Measurements from ENCODE around the gene TMPRSS4.

Gene TMPRSS4

DNA sequence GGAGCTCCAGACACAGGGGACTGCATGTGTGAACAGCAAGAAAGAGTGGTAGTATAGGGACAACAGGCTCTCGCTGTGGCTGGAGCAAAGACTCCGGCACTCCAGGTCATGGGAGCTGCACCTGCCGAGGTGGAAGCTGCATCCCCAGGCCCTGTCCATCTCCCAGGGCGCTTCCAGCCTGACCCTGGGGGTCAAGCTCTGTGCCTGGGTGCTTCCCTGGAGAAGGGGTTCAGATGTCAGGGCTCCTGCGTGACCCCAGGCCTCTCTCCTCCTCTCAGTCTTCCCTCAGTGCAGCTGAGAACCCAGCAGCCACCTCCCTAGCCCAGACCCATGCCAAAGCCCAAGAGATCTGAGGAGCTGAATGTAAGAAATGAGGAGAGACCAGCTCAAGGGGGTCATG, 3.4 kb downstream of the TMPRSS4 start:
- no peak for DNase-seq

DNA sequence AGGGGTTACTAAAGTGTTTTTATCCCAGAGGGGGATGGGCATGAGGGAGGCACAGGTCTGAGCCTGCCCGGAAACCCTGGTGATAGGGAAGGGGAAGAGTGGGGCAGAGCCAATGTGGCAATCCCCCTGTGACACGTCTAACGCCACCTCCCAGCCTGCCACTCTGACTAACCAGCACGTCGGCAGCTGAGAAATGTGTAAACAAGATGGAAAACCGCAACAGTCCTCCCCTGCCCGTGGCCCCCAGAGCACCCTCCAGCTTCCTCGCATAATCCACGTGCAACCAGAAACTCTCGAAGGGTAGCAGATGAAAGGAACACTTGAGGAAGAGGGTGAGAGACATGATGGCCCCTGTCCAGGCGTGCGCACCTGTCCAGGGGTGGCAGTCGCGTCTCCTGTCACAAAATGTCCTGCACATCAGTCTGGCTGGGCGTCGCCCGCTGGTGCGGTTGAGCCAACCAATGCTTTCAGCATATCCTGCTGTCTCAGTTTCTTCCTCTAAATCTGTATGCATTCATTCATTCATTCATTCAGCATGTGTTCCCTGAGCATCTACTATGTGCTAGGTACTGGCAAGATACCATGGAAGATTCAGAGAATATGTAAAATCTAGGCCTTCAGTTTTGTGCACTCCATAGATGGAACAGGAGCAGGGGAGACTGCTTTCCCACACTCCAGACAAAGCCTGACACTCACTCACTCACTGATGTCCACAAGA, 4.5 kb downstream of the TMPRSS4 start:
- peak; percentile 81 for DNase-seq

DNA sequence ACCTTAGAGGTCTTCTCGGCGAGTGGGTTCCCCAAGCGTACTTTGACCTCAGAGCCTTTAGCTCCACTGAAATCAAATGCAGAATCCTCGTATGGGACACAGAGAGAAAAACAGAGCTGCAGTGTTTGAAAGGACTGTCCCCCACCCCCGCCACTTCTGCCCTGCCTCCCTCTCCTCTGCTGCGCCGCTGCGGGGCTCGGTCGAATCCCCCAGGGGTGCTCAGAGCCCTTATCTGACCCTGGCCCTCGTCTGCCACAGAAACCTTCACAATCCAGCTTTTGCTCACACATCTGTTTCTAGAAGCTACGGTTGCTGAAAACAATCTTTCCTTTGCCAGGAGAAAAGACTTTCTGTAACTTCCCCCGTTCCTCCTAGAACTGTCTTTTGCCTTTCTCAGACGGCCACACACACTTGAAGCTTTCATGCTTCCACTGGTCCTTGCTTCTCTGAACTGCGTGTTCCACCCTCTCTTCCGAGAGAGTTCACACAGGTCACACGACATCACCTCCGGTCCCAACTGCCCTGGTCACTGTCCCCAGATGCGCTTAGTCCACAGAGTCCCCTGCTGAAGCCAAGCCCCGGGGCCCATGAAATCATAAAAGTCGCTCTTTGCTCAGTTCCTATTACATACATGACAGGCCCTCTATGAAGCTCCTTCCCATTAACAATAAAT, 6.1 kb downstream of the TMPRSS4 start:
- DNase-seq: no peak

DNA sequence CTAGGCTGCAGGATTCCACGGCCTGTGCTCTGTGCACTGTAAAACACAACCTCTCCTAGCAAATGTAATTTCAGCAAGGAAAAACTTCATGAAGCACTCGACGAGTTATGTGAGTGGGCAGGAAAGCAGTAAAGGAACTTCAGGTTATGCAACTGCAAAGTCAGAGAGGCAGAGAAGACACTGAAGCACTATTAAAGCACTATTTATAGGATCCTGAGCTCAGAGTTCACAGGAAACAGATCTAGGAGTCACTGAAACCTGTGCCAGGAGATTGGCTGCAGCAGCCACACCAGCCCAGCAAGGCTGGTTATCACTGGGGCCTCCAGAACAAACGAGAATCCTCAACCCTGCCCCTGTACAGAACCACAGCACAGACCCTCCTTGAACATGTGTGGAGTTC, 7.4 kb downstream of the TMPRSS4 start:
- DNase-seq: peak; percentile 90

DNA sequence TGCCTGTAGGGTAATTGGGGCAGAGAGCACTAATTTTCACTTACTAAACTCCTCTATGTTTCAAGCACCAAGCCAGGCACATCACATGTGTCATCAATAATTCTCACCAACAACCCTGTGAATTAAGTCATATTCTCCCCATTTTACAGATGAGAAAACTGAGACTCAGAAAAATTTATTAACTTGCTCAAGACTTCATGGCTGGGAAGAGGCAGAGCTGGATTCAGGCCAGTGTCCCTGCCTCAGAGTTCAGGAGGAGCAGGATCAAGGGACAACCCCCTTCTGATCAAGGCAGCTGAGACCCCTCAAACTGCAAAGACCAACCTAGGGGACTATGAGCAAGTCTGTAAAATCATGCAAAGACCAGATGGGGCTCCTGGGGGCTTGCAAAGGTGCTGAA, 7.8 kb downstream of the TMPRSS4 start:
- no peak for DNase-seq

DNA sequence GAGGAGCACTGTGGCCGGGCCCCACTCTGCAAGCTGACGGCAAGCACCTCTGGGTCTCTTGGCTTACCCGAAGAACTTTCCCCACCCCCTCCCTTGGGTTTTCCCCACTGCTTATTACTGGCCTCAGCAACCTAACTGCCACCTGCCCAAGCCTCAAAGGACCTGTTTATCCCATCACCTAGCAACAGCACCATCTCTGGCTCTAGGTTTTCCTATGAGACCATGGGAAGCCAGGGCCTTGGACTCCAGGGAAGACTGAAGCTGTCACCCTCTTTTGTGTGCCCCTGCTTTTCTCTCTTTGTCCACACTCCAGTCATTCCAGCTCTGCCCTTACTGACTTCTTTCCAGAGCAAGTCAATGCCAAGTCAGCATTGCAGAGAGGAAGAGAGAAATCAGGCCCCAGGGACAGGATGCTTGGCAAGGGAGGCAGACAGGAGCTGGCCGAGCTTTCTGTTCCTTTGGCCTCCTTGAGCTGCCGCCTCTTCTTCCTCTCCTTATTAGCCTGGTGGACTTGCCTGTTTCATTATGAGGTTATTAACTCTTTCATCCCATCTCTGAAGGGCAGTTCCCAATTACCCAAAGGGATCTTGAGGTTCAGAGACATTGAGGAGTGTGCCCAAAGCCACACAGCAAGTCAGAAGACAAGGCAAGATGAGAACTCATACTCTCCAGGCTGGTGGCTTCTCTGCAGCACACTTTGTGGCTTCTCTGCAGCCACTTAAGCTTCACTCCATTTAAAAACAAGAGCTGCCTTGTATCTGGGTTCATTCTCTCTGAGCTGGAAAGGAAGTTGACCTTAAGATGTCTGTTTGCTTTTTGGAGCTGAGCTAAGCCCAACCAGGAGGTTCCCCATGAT, 10.3 kb downstream of the TMPRSS4 start, which contains the start of gene SMIM35:
Gene SMIM35, minus strand, starts transcription at position 51 of the 856 bp plus-strand sequence. CDS start 206 bp downstream, outside the sequence.
- no peak for DNase-seq

DNA sequence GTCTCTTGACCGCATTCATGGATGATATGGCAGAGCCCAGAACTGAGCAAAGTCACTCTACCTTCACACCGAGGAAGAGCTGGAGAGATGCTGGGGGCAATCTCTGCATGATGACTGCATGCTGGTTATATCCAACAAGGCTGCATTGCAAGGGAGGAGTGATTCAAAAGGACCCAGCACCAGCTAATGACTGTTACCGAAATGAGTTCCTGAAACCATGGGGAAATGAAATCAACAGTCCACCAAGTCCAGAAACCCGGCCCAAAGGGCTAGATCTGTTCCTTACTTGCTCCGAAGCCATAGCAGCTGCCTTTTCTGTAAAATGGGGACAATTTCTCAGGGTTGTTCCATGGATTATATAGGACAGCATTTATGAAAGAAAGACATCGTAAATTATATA, 11.1 kb downstream of the TMPRSS4 start:
- peak; percentile 28 for DNase-seq

DNA sequence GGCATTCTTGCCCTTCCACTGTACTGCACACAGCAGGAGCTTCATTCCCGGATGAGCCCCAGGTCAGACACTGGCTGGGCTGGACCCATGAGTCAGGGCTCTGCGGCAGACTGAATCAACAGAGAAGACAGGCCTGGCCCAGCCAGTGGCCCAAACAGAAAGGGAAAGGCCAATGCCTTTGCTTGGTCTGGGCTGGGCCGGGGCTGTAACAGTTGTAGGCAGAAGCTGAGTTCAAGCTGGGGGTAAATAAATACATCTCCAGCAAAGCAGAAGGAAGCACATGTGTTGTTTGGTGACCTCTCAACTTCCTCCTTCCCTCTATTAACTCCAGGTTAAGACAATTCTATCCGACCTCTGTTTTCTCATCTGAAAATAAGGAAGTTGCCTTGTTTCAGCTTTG, 11.7 kb downstream of the TMPRSS4 start:
- DNase-seq: peak; percentile 96

DNA sequence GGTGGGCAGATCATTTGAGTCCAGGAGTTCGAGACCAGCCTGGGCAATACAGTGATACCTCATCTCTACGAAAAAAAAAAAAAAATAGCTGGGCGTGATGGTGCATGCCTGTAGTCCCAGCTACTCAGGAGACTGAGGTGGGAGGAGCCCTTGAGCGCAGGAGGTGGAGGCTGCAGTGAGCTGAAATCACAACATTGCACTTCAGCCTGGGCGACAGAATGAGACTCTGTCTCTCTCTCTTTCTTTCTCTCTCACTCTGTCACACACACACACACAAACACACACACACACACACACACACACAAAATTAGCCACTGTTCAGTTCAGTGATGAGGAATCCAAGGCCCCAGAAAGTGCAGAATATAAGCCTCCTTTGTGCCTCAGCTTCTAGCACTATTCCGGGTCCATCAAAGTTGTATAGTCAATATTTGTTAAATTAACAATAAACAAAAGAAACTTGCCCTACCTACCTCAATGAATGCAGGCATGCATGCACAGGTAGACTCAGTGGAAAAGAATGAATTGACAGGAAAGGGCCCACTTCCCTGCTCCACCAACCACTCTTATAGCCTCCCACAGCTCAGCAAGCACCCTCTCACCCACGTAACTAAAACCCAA, 13.8 kb downstream of the TMPRSS4 start:
- no peak for DNase-seq

DNA sequence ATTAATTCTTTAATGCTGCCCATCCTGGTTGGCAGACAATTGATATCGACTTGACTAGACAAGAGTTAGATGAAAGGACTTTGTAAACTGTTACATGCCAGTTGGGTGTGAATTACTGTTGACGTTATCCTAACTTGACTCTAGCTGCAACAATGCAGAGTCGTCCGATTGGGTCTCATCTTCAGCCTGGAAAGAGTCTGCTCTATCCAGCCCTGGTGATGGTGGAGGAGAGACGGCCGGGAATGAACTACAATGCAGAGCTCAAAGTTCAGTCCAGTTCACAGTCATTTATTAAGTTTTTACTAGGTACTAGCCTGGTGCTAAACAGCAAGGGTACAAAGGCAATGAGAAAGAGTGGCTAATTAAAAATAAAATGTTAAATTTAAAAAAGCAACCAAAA, 14.8 kb downstream of the TMPRSS4 start:
- DNase-seq: no peak

DNA sequence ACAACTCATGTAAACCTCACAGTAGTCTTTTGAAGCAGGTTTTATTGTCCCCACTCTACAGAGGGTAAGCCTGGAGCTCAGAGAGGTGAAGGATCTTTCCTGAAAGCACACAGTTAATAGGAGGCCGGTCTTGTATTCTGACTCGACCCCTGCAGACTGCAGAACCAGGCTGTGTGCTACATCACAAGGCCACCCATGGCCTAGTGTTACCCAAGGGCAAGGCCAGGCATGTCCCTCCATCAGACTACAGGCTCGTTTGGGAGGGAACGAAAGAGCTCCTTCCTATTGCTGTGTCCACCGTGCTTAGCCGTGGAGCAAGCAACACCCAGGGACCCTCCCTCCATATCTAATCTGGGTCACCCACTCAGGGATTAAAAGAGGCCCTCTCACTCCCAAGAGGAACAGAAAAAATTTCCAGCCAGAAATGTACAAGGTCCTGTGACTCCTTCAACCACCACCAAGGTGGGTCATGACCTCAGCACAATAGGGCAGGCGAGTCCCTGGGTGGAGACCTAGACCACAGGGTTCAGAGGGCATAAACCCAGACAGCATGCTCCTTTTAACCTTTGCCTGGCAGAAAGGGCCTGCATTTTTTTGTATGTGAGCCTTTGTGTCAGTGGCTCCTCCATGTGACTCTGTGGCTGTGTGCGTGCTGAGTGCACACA, 16.2 kb downstream of the TMPRSS4 start:
- DNase-seq: no peak

DNA sequence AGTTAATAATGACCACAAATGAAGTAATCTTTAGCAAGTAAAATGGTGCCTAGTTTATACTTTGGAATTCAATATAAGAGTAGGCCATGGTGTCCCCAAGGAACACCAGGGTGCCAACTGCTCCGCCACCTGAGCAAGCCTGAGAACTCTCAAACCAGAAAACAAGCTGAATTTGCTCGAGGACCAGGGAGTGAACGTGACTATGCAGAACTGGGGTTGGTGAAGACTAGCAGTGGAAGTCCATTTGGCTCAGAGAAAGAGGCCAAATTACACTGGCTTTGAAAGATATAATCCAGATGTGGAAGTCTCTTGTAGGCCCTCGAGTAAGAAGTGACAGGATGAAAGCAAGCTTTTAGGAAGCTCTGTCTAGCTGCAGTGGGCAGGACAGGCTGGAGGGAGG, 18.6 kb downstream of the TMPRSS4 start:
- DNase-seq: no peak

DNA sequence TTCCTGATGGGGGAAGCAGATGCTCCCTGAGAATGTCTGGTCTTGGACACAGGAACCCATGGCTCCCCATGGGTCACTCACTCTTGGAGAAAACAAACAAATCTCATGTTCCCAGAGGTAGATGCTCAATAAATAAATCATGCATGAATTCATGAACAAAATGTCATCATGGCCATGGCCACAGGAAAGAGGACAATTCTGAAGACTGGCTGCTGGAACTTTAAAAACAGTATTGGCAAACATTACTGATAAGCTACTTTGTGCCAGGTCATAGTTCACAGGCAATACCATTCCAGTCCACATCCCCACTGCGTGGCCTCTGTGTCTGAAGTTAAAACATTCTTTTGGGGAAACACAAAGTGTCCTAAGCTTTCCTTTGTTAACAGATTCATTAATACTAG, 19.1 kb downstream of the TMPRSS4 start:
- DNase-seq: no peak

DNA sequence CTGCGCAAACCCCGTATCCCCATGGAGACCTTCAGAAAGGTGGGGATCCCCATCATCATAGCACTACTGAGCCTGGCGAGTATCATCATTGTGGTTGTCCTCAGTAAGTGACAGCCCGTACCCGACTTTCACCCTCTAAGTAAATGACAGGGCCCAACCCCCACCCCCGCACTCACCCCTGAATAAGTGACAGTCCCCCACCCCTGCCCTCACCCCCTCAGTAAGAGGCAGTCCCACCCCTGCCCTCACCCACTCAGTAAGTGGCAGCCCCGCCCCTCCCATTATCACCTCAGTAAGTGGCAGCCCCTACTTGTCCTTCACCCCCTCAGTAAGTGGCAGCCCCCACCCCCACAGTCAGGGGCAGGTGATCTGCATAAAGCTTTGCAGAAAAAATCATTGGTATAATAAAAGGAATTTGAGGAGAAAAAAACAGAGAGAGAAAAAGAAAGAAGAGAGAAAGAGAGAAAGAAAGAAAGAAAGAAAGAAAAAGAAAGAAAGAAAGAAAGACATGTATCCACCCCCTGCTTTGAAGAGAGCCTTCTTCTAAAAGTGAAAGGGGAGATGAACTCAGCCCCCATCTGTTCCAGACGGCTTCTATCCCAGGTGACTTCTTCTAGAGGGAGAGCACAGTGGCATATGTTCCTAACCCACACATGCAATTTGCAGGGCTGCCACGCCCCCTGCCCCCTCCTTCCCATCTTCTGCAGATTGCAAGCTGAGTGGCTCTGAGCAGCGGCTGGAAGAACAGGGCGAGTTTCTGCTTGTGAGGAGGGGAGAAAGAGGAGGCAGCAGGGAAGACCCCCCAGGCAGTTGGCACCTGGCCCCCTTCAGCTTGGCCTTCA, 22.3 kb downstream of the TMPRSS4 start:
- no peak for DNase-seq

DNA sequence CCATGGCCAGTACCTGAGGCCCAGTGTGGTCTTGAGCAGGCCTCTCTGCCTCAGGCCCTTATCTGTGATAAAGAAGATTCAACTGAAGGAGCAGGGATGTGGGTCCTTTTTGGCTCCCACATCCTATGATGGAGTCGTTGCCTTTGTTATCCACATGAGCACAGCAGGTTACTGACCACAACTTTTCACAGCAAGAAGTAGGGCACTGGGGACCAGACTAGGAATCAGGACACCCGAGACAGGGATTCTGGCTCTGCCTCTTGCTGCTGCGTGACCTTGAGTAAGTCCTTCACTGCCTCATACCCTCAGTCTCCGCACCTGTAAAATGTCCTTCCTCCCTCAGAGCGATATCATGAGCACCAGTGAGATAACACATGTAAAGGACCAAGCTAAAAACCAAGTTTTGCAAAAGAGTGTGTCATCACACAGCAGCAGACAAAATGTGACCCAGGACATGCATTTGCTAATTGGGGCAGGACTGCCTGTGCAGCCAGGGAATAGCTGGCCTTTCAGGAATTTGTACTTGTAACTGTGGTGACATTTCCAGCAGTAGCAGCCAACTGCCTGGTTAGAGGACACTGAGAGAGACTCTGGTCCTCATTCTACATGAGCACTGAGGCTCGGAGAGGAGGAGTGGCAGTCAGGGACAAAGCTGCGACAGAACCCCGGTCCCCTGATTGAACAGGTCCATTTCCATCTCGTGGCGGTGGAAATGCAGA, 23.1 kb downstream of the TMPRSS4 start:
- DNase-seq: no peak

DNA sequence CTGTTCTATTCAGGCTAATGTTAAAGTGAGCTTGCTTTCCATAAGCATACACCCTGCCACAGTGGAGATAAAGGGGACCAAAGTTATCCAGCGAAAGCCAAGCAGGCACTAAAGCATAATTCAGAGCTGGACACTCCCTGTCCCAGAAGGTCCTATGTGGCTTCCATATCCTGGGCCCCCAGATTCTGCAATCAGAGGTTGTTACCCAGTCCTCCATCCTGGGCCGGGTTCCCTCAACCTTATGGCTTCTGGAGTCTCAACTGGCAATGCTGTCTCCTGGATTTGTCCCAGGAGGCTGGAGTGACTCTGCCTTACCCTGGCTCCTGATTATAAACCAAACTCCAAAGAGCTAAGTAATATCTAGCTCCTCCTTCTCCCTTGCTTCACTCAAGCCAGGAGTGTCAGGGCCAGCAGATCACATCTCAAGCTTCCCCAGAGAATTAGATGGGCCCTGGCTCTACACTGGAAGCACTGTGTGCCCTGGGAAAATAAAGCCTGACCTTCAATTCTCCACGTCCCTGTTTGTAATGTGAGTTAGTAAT, 23.9 kb downstream of the TMPRSS4 start:
- no peak for DNase-seq

DNA sequence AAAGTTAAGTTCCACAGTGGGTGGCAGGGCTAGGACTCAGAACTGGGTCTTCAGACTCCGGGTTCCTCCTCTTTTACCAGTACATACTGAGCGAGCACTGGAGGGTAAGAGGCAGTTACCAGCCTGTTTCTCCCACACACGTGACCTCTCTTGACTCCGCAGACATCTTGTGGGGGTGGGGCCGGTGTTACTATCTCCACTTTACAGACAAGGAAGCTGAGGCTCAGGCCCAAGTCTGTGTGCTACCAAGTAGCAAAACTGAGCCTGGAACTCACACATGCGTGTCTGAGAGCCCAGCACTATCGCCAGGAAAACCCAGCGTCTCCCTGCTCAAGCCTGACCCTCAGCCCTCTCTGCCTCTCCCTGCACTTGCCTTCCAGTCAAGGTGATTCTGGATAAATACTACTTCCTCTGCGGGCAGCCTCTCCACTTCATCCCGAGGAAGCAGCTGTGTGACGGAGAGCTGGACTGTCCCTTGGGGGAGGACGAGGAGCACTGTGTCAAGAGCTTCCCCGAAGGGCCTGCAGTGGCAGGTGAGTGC, 25.9 kb downstream of the TMPRSS4 start:
- DNase-seq: no peak

DNA sequence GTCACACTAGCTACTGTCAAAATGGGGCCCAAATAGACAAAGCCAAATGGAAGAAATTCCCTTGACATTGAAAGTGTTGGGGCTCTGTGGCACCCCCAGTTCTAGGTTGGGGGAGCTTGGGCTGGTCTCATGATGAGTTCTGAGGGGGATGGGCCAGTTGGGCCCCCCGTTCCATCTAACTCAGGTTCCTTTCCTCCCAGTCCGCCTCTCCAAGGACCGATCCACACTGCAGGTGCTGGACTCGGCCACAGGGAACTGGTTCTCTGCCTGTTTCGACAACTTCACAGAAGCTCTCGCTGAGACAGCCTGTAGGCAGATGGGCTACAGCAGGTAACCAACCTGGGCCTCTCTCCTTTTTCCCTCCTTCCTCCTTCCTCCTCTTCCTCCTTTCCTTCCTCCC, 27.6 kb downstream of the TMPRSS4 start:
- no peak for DNase-seq

DNA sequence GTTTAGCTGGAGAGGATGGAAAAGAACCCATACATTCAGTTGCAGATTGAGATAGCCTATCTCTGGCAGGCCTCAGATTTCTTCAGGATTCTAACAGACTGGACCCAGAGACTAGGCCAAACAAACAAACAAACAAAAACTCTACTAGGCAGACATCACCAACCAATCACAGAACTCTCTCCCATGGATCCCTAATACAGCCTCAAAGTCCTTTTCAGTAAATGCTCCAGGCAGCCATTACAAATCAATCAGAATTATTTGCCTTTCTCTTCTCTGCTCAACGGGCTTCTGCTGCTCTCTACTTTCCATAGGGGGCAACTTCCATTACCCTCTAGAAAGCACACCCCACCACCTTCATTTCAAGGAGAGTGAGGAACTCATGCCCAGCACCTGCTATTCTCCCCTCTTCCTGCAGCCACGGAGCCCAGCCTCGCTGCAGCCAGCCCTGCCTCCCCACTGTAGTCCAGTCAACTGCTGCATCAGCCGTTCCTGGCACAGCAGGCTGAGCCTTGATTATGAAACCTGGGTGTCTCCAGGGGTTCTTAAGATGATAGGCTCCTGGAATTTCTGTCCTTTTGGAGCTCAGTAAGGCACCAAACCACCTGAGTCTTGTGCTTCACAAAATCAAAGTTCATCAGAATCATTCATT, 28.9 kb downstream of the TMPRSS4 start:
- DNase-seq: no peak

DNA sequence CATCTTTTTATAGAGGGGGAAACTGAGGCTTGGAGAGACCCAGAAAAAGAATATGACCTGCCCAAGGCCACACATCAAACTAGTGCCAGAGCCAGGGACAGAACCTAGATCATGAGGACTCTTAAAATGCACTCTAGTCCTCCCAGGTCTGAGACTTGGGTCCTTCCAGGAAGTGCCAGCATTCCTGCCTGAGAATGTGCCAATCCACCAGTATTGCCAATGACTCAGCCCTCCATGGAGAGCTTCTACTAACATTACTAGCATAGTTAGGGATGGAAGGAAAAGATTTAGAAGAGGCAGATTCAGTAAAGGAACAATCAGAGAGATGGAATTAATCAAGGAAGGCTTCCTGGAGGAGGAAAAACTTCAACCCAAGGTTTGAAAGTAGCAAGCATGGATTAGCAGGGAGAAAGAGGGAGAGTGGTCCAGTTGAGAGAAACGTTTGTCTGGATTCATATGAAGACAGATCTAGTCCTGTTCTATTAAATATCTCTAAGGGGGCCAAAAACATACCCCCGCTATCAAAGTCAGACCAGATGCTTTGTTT, 30.0 kb downstream of the TMPRSS4 start:
- no peak for DNase-seq

All from MV-4-11 (cell line).